GM23338 (cell line): ENCODE results near the gene ASPSCR1. TPM values are rescaled to one million over a fixed set of nuclear protein-coding genes. Genes with fewer than 3 reads are reported as not detected.

Source experiments
- EZH2phosphoT487 ChIP-seq: fragments of 200-600 bp; sonication (generic); IDR thresholded peaks from one replicate; pipeline ENCODE4 v1.8.1; 2018; ENCODE audit warnings: antibody characterized with exemption; ENCODE audit not compliant: unreplicated experiment
- polyA plus RNA-seq: library from polyadenylated mRNA; unstranded; fragments of >200 nt; fragmentation: Nextera tagmentation; extraction: Ambion mirVana; gene quantifications from 2 replicates; pipeline ENCODE4 v1.2.1, GENCODE V29; 2016
- total RNA-seq: library from RNA; depleted of rRNA; stranded (reverse); fragments of >200 nt; shearing (Covaris generic); gene quantifications from 2 replicates; pipeline ENCODE4 v1.2.3, GENCODE V29; 2014
- TF ChIP-seq, protein P1 (sequence below): fragments of 250-450 bp; sonication (Bioruptor Pico); IDR thresholded peaks from 2 replicates; pipeline ENCODE4 v1.5.0; 2020; ENCODE audit warnings: mild to moderate bottlenecking, moderate library complexity
- TF ChIP-seq, protein P2 (sequence below): IDR thresholded peaks from one replicate; pipeline ENCODE4 v1.6.1; 2018; ENCODE audit warnings: antibody characterized with exemption; ENCODE audit not compliant: unreplicated experiment
- TF ChIP-seq, protein P3 (sequence below), 2 experiments: fragments of 200-600 bp in 1 of 2; sonication (generic) in 1 of 2; conservative IDR thresholded peaks; 2 replicates each; pipeline versions ENCODE4 v1.5.1 to v1.6.1; 2016 to 2017; ENCODE audit warnings: antibody characterized with exemption in 2 of 2, low read depth in 2 of 2, mild to moderate bottlenecking in 2 of 2, moderate library complexity in 1 of 2

ASPSCR1 gene
- total and polyA plus RNA-seq, 2 experiments from 2014 or later = 44.2 to 46.9 TPM

DNA sequence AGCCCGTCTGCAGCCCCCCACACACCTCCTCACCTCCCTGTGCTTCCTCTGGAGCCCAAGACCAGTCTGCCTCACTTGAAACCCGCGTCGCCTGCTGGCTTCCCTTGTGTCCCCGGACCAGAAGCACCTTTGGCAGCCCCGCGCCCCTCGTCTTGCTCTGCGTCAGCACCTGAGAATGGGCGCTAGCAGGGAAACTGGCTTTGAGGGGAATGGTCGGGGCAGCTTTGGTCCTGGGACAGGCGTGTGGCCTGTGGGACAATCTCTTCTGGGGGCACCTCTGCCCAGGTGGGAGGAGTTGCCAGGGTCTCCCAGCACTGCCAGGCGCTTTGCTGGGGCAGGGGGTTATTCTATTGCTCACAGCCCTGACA, 46.3 kb upstream of the ASPSCR1 start (continued):
- TF ChIP-seq, protein P1, sequence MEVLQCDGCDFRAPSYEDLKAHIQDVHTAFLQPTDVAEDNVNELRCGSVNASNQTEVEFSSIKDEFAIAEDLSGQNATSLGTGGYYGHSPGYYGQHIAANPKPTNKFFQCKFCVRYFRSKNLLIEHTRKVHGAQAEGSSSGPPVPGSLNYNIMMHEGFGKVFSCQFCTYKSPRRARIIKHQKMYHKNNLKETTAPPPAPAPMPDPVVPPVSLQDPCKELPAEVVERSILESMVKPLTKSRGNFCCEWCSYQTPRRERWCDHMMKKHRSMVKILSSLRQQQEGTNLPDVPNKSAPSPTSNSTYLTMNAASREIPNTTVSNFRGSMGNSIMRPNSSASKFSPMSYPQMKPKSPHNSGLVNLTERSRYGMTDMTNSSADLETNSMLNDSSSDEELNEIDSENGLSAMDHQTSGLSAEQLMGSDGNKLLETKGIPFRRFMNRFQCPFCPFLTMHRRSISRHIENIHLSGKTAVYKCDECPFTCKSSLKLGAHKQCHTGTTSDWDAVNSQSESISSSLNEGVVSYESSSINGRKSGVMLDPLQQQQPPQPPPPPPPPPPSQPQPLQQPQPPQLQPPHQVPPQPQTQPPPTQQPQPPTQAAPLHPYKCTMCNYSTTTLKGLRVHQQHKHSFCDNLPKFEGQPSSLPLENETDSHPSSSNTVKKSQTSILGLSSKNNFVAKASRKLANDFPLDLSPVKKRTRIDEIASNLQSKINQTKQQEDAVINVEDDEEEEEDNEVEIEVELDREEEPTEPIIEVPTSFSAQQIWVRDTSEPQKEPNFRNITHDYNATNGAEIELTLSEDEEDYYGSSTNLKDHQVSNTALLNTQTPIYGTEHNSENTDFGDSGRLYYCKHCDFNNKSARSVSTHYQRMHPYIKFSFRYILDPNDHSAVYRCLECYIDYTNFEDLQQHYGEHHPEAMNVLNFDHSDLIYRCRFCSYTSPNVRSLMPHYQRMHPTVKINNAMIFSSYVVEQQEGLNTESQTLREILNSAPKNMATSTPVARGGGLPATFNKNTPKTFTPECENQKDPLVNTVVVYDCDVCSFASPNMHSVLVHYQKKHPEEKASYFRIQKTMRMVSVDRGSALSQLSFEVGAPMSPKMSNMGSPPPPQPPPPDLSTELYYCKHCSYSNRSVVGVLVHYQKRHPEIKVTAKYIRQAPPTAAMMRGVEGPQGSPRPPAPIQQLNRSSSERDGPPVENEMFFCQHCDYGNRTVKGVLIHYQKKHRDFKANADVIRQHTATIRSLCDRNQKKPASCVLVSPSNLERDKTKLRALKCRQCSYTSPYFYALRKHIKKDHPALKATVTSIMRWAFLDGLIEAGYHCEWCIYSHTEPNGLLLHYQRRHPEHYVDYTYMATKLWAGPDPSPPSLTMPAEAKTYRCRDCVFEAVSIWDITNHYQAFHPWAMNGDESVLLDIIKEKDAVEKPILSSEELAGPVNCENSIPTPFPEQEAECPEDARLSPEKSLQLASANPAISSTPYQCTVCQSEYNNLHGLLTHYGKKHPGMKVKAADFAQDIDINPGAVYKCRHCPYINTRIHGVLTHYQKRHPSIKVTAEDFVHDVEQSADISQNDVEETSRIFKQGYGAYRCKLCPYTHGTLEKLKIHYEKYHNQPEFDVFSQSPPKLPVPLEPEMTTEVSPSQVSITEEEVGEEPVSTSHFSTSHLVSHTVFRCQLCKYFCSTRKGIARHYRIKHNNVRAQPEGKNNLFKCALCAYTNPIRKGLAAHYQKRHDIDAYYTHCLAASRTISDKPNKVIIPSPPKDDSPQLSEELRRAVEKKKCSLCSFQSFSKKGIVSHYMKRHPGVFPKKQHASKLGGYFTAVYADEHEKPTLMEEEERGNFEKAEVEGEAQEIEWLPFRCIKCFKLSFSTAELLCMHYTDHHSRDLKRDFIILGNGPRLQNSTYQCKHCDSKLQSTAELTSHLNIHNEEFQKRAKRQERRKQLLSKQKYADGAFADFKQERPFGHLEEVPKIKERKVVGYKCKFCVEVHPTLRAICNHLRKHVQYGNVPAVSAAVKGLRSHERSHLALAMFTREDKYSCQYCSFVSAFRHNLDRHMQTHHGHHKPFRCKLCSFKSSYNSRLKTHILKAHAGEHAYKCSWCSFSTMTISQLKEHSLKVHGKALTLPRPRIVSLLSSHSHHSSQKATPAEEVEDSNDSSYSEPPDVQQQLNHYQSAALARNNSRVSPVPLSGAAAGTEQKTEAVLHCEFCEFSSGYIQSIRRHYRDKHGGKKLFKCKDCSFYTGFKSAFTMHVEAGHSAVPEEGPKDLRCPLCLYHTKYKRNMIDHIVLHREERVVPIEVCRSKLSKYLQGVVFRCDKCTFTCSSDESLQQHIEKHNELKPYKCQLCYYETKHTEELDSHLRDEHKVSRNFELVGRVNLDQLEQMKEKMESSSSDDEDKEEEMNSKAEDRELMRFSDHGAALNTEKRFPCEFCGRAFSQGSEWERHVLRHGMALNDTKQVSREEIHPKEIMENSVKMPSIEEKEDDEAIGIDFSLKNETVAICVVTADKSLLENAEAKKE (CRISPR knock-in tag) = no peak
- no peak for TF ChIP-seq EZH2phosphoT487
- TF ChIP-seq, protein P2, sequence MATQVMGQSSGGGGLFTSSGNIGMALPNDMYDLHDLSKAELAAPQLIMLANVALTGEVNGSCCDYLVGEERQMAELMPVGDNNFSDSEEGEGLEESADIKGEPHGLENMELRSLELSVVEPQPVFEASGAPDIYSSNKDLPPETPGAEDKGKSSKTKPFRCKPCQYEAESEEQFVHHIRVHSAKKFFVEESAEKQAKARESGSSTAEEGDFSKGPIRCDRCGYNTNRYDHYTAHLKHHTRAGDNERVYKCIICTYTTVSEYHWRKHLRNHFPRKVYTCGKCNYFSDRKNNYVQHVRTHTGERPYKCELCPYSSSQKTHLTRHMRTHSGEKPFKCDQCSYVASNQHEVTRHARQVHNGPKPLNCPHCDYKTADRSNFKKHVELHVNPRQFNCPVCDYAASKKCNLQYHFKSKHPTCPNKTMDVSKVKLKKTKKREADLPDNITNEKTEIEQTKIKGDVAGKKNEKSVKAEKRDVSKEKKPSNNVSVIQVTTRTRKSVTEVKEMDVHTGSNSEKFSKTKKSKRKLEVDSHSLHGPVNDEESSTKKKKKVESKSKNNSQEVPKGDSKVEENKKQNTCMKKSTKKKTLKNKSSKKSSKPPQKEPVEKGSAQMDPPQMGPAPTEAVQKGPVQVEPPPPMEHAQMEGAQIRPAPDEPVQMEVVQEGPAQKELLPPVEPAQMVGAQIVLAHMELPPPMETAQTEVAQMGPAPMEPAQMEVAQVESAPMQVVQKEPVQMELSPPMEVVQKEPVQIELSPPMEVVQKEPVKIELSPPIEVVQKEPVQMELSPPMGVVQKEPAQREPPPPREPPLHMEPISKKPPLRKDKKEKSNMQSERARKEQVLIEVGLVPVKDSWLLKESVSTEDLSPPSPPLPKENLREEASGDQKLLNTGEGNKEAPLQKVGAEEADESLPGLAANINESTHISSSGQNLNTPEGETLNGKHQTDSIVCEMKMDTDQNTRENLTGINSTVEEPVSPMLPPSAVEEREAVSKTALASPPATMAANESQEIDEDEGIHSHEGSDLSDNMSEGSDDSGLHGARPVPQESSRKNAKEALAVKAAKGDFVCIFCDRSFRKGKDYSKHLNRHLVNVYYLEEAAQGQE = no peak
- TF ChIP-seq, protein P3, sequence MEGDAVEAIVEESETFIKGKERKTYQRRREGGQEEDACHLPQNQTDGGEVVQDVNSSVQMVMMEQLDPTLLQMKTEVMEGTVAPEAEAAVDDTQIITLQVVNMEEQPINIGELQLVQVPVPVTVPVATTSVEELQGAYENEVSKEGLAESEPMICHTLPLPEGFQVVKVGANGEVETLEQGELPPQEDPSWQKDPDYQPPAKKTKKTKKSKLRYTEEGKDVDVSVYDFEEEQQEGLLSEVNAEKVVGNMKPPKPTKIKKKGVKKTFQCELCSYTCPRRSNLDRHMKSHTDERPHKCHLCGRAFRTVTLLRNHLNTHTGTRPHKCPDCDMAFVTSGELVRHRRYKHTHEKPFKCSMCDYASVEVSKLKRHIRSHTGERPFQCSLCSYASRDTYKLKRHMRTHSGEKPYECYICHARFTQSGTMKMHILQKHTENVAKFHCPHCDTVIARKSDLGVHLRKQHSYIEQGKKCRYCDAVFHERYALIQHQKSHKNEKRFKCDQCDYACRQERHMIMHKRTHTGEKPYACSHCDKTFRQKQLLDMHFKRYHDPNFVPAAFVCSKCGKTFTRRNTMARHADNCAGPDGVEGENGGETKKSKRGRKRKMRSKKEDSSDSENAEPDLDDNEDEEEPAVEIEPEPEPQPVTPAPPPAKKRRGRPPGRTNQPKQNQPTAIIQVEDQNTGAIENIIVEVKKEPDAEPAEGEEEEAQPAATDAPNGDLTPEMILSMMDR (conservative IDR thresholded peaks at IDR 0.05; ENCODE audit: low read depth in 2 of 2) = no peak
